OCI-LY7 (cell line): ENCODE results near the gene ATP9A. TPM values are rescaled to one million over a fixed set of nuclear protein-coding genes. Genes with fewer than 3 reads are reported as not detected.

Experiments used
- BruUV-seq: library from RNA; stranded (reverse); fragments of 400-500 nt; replicated peaks from 2 replicates; lab custom pipeline; 2021; lab: Mats Ljungman, UMichigan
- CTCF ChIA-PET: fragments of 300-600 bp; sonication (Branson Sonifier 250); formaldehyde crosslinking; loops from one replicate; lab custom pipeline; 2022; ENCODE audit warnings: antibody characterized with exemption; ENCODE audit not compliant: unreplicated experiment; lab: Charles Lee
- POLR2A ChIA-PET: fragments of 300-600 bp; sonication (Branson Sonifier 250); formaldehyde crosslinking; loops from one replicate; lab custom pipeline; 2022; ENCODE audit warnings: antibody characterized with exemption; lab: Charles Lee
- DNase-seq: peaks from one replicate; pipeline ENCODE4 v3.0.0-alpha.2; 2015; ENCODE audit warnings: low spot score
- H2AFZ ChIP-seq: fragments of 200-600 bp; sonication (generic), shearing (Covaris generic); 2 replicates; pipeline ENCODE4 v1.6.1; 2014; ENCODE audit warnings: mild to moderate bottlenecking, antibody characterized with exemption, low read length, moderate library complexity
- H3K27ac ChIP-seq: fragments of 200-600 bp; sonication (generic); 2 replicates; pipeline ENCODE4 v1.5.1; 2014; ENCODE audit warnings: mixed run types, low read depth, mild to moderate bottlenecking, moderate library complexity, low read length, inconsistent platforms; ENCODE audit not compliant: poor library complexity, severe bottlenecking
- H3K36me3 ChIP-seq: fragments of 200-600 bp; sonication (generic); 2 replicates; pipeline ENCODE4 v1.6.1; 2014; ENCODE audit warnings: mild to moderate bottlenecking, antibody characterized with exemption, low read length, moderate library complexity, mixed read lengths; ENCODE audit not compliant: insufficient read depth
- H3K4me1 ChIP-seq: fragments of 200-600 bp; sonication (generic); 2 replicates; pipeline ENCODE4 v1.5.1; 2014; ENCODE audit warnings: mild to moderate bottlenecking, low read length; ENCODE audit not compliant: insufficient read depth, poor library complexity, severe bottlenecking
- H3K4me2 ChIP-seq: fragments of 200-600 bp; sonication (generic); 2 replicates; pipeline ENCODE4 v1.6.1; 2014; ENCODE audit warnings: mild to moderate bottlenecking, low read length
- H3K4me3 ChIP-seq: fragments of 200-600 bp; sonication (generic); 2 replicates; pipeline ENCODE4 v1.5.1; 2014; ENCODE audit warnings: mild to moderate bottlenecking, low read depth, low read length; ENCODE audit not compliant: poor library complexity, severe bottlenecking
- H3K79me2 ChIP-seq: fragments of 200-600 bp; sonication (generic); 2 replicates; pipeline ENCODE4 v1.6.1; 2016; ENCODE audit warnings: low read depth, mild to moderate bottlenecking, low read length, moderate library complexity, mixed read lengths; ENCODE audit not compliant: insufficient read depth
- H3K9me2 ChIP-seq: fragments of 200-600 bp; sonication (generic); 2 replicates; pipeline ENCODE4 v1.6.1; 2016; ENCODE audit warnings: mild to moderate bottlenecking, low read length, mixed read lengths; ENCODE audit not compliant: insufficient read depth
- H3K9me3 ChIP-seq: fragments of 200-600 bp; sonication (generic); 2 replicates; pipeline ENCODE4 v1.6.1; 2014; ENCODE audit warnings: mild to moderate bottlenecking, mixed run types, low read length, mixed read lengths
- H4K20me1 ChIP-seq: fragments of 200-600 bp; sonication (generic); 2 replicates; pipeline ENCODE4 v1.6.1; 2014; ENCODE audit warnings: mild to moderate bottlenecking, antibody characterized with exemption, low read length, moderate library complexity, mixed read lengths; ENCODE audit not compliant: insufficient read depth
- EZH2phosphoT487 ChIP-seq: fragments of 200-600 bp; sonication (generic); IDR thresholded peaks from 2 replicates; pipeline ENCODE4 v1.6.1; 2018; ENCODE audit warnings: low read depth, borderline replicate concordance, mild to moderate bottlenecking, mixed run types, antibody characterized with exemption, low read length, moderate library complexity, mixed read lengths
- intact Hi-C: fragments of 100-400 bp; cut with micrococcal nuclease; formaldehyde crosslinking; loops from one replicate; pipeline ENCODE4 v1.10.0; 2022; ENCODE audit not compliant: unreplicated experiment
- total RNA-seq, 2 experiments: library from RNA; depleted of rRNA in 1 of 2; stranded (reverse); fragments of >200 nt in 1 of 2; shearing (Covaris generic) in 1 of 2; gene quantifications; 2 replicates each; pipeline ENCODE4 v1.2.3, GENCODE V29; 2014 to 2022
- TF ChIP-seq, protein P1 (sequence below): fragments of 200-600 bp; sonication (generic); conservative IDR thresholded peaks from 2 replicates; pipeline ENCODE4 v1.5.1; 2014; ENCODE audit warnings: mild to moderate bottlenecking, antibody characterized with exemption, low read length, moderate library complexity, mixed read lengths

The ATP9A gene
- total RNA-seq, 2 experiments from 2014 or later, result 0.67 to 0.85 TPM

DNA sequence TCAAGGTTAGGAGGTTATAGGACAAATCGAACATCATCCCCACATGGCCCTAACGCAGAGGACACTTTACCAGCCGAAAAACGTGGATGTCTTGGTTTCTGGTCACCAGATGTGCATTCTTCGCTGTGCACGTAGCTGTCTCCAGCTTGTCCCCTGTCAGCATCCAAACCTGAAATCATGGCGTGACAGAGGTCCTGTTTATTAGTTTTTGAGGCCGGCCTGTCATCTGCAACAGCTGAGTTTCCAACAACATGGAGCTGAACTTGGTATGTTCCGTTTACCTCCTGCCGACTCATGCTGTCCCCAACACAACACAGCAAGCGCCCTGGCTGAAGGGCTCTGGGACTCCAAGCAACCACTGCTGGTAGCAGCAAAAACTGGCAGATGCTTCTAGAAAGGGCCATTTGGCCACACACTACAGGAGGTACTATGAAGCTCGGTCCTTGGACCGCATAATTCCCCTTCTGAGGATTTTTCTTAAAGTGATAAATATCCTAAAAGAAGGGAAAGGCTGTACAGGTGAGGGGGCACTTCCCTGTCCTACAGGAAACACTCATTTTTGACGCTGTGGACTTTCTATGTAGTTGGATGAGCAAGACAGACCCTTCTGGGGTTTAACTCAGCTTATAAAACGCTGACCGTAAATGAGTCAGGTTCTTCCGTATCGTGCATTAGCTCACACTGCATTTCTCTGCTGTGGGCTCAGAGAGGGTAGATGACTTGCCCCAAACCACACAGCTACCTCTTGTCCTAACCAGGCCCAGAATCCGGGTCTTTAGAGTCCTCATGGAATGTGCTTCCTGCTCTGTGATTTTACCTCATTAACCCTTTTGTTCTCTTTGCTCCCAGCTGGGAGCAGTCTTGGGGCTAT, 146.0 kb downstream of the ATP9A start:
- no peak for DNase-seq
- no peaks in the 10 kb centered on the region for H3K9me3 ChIP-seq
- ChIA-PET CTCF (interaction anchor here (0.6 to 0.7 kb wide), 2 partner anchors 67 to 250 kb away, joined by 3 read pairs; no protein-coding TSS in a partner anchor), POLR2A (interaction anchor here (1.1 kb wide), 1 partner anchor 255 kb away, joined by 3 read pairs; no protein-coding TSS in a partner anchor)
- H3K4me1 ChIP-seq, result peaks cover 25% of the 10 kb centered on the region
- H3K9me2 ChIP-seq, result no peaks in the 10 kb centered on the region
- TF ChIP-seq, protein P1, sequence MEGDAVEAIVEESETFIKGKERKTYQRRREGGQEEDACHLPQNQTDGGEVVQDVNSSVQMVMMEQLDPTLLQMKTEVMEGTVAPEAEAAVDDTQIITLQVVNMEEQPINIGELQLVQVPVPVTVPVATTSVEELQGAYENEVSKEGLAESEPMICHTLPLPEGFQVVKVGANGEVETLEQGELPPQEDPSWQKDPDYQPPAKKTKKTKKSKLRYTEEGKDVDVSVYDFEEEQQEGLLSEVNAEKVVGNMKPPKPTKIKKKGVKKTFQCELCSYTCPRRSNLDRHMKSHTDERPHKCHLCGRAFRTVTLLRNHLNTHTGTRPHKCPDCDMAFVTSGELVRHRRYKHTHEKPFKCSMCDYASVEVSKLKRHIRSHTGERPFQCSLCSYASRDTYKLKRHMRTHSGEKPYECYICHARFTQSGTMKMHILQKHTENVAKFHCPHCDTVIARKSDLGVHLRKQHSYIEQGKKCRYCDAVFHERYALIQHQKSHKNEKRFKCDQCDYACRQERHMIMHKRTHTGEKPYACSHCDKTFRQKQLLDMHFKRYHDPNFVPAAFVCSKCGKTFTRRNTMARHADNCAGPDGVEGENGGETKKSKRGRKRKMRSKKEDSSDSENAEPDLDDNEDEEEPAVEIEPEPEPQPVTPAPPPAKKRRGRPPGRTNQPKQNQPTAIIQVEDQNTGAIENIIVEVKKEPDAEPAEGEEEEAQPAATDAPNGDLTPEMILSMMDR, result no peak
- no peaks in the 10 kb centered on the region for H3K36me3 ChIP-seq
- H3K27ac ChIP-seq, result no peak overlapping the region
- no peak overlapping the region for H2AFZ ChIP-seq
- H3K4me2 ChIP-seq, result no peak overlapping the region
- H3K79me2 ChIP-seq, result no peaks in the 10 kb centered on the region
- H4K20me1 ChIP-seq, result no peaks in the 10 kb centered on the region
- no peak overlapping the region for H3K4me3 ChIP-seq
- intact Hi-C loops, result no loop called here
- no TSS peak for BruUV-seq

- Histone ChIP-seq H3K36me3 (no peaks in the 10 kb centered on the region), H4K20me1 (no peaks in the 10 kb centered on the region), H3K27ac (peak overlapping the region; percentile 73), H3K4me2 (peak overlapping the region; percentile 63), H3K4me1 (peaks cover 25% of the 10 kb centered on the region), H3K9me2 (no peaks in the 10 kb centered on the region), H2AFZ (peak overlapping the region; percentile 82; the same call in 1 of the 2 replicates), H3K4me3 (no peak overlapping the region), H3K9me3 (no peaks in the 10 kb centered on the region), H3K79me2 (no peaks in the 10 kb centered on the region)
- CTCF ChIA-PET, result interaction anchor here (0.8 to 1.1 kb wide), 3 partner anchors 11 to 605 kb away, joined by 3 to 4 read pairs (median 3); no protein-coding TSS in a partner anchor
- POLR2A ChIA-PET, result interaction anchor here (0.6 to 1.7 kb wide), 6 partner anchors 9 to 1364 kb away, joined by 3 to 12 read pairs (median 4); no protein-coding TSS in a partner anchor
- DNase-seq, result no peak
- no TSS peak for BruUV-seq
- intact Hi-C loops, result no loop called here
- TF ChIP-seq EZH2phosphoT487, result no peak
- TF ChIP-seq, protein P1, result no peak
Measured at GRCh38 chr20:51620432-51620831, 147.8 kb downstream of the ATP9A start.
